Measurements from ENCODE around the gene APMAP. TPM values are rescaled to one million over a fixed set of nuclear protein-coding genes. Genes with fewer than 3 reads are reported as not detected.

Gene APMAP
- 40.7 and 132 TPM in 2 replicates for total RNA-seq (ENCODE audit: low replicate concordance)

- TF ChIP-seq CTCF (IDR thresholded peaks at IDR 0.05; ENCODE audit: insufficient read depth, low read length), result no peak
- peak; percentile 87 for DNase-seq (ENCODE audit: low read depth)
- H3K4me3 ChIP-seq (ENCODE audit: low read depth, low read length), result peak within 1 kb of the TSS; percentile 95
Measured at GRCh38 chr20:24992487-24993205, at the start of gene APMAP. TSS of gene APMAP (minus strand) at chr20:24992751. CDS start at chr20:24992688, 63 bp downstream.

DNA sequence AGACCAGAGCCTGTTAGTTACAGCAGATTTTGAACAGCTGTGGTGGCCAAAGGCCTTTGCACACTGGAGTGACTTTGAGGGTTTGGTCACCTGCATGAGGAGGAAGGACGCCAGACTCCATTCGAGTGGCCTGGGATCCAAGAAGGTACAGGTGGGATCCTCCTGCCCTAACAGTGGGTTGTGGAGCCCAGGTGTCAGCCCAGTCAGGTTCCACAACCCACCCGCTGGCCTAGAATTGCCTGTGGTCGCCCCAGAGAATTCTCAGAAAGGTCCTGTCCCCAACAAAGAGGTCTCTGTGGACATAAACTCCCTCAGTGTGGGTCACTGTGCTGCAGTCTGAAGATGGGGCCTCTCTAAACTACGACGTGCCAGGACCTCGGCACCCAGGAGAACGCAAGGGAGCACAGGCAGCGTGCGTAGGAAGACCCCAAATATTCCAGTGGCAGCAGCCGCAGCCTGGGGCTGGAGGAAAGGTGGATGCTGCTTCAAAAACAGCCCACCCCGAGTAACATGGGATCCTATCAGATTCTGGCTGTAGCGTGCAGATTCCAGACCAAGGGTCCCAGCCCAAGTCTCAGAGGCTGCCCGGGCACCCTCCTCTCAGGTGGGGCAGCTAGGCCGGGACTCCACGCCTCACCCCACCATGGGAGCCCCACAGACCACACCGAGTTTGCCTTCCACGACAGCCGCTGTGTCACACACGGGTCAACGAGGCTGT is 49.4 kb upstream of the APMAP start:
- TF ChIP-seq CTCF (IDR thresholded peaks at IDR 0.05; ENCODE audit: insufficient read depth, low read length), result no peak
- no peak overlapping the region for H3K4me3 ChIP-seq (ENCODE audit: low read depth, low read length)
- DNase-seq (ENCODE audit: low read depth), result no peak

GRCh38 chr20:25040438-25040831 is 47.9 kb upstream of the APMAP start:
- no peak overlapping the region for H3K4me3 ChIP-seq (ENCODE audit: low read depth, low read length)
- TF ChIP-seq CTCF (IDR thresholded peaks at IDR 0.05; ENCODE audit: insufficient read depth, low read length), result no peak
- peak; percentile 93 for DNase-seq (ENCODE audit: low read depth)

DNA sequence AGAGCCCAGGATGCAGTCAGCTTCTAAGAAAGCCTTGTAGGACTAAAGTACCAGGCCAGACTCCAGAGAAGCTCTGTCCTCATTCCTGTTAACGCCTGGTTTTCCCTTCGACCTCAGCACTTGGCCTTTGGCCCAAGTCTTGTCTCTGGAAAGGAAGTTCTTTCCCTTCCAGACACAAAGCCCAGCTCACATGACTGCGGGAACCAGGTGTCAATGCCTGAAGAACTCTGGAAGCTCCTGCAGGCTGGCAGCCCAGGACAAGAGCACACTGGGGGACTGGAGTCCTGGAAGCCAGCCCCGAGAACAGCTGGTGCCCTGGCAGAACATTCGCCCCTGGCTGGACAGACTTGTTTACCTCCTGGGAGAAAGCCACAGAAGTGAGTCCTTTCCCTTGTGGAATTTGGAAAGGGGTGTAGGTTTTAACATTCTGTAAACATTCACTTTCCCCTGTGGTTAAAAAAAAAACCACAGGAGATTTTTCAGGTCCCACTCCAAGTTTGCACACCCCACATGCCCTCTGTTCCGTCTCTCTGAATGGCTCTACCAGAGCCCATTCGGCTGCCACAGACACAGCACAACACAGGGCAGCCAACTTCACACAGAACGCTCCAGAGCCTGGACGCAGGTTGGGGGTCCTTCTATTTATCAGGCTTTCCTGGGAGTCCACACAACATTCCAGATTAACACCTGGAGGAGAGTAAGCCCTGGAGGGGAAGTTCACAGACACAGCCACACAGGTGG is 47.3 kb upstream of the APMAP start:
- no peak overlapping the region for H3K4me3 ChIP-seq (ENCODE audit: low read depth, low read length)
- TF ChIP-seq CTCF (IDR thresholded peaks at IDR 0.05; ENCODE audit: insufficient read depth, low read length), result no peak
- DNase-seq (ENCODE audit: low read depth), result peak; percentile 97

DNA sequence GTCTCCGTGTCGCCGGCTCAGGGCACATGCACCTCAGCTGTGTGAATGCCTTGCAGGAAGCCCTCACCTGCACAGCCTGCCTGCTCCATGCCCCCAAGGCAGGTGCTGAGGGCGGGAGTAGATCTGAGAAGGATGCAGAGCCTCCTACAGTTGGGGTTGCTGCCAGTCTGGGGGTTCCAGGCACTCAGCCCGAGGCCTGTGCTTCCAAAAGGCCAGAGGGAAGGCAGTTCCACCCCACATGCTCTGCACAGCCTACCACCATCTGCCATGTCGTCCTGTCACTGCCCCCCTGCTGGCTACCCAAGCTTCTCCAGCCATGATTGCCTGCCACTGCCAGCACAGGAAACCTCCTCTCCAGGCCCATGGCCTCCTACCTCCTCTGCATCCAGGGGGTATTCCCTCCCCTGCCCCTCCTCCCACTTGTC is 46.1 kb upstream of the APMAP start:
- TF ChIP-seq CTCF (IDR thresholded peaks at IDR 0.05; ENCODE audit: insufficient read depth, low read length), result no peak
- no peak overlapping the region for H3K4me3 ChIP-seq (ENCODE audit: low read depth, low read length)
- no peak for DNase-seq (ENCODE audit: low read depth)

GRCh38 chr20:25038103-25038410 is 45.5 kb upstream of the APMAP start:
- no peak for TF ChIP-seq CTCF (IDR thresholded peaks at IDR 0.05; ENCODE audit: insufficient read depth, low read length)
- no peak overlapping the region for H3K4me3 ChIP-seq (ENCODE audit: low read depth, low read length)
- no peak for DNase-seq (ENCODE audit: low read depth)

All from fibroblast of the aortic adventitia (primary cell).